Measurements from ENCODE around the gene CPZ.

The CPZ gene

GRCh38 chr4:8656185-8656517 lies 63.6 kb downstream of the CPZ start:
- no peak for TF ChIP-seq CTCF (IDR thresholded peaks at IDR 0.05; ENCODE audit: poor library complexity, severe bottlenecking)
- Histone ChIP-seq H3K4me3 (ENCODE audit: severe bottlenecking) (no peak overlapping the region), H3K4me1 (ENCODE audit: insufficient read depth, poor library complexity, severe bottlenecking) (no peaks in the 10 kb centered on the region), H3K36me3 (ENCODE audit: low read depth) (no peaks in the 10 kb centered on the region), H3K9me3 (ENCODE audit: severe bottlenecking) (no peaks in the 10 kb centered on the region), H3K27ac (ENCODE audit: poor library complexity, severe bottlenecking) (no peak overlapping the region), H3K27me3 (ENCODE audit: insufficient read depth, poor library complexity, severe bottlenecking) (peaks cover 24% of the 10 kb centered on the region)
- no peak for ATAC-seq (ENCODE audit: low read depth)
- DNase-seq (ENCODE audit: low spot score): peak; percentile 49

GRCh38 chr4:8656711-8657380 lies 64.3 kb downstream of the CPZ start:
- H3K9me3 ChIP-seq (ENCODE audit: severe bottlenecking): no peaks in the 10 kb centered on the region
- peaks cover 21% of the 10 kb centered on the region for H3K27me3 ChIP-seq (ENCODE audit: insufficient read depth, poor library complexity, severe bottlenecking)
- no peaks in the 10 kb centered on the region for H3K36me3 ChIP-seq (ENCODE audit: low read depth)
- no peaks in the 10 kb centered on the region for H3K4me1 ChIP-seq (ENCODE audit: insufficient read depth, poor library complexity, severe bottlenecking)
- peak; percentile 25 for DNase-seq (ENCODE audit: low spot score)
- ATAC-seq (ENCODE audit: low read depth): no peak
- no peak overlapping the region for H3K27ac ChIP-seq (ENCODE audit: poor library complexity, severe bottlenecking)
- no peak overlapping the region for H3K4me3 ChIP-seq (ENCODE audit: severe bottlenecking)
- TF ChIP-seq CTCF (IDR thresholded peaks at IDR 0.05; ENCODE audit: poor library complexity, severe bottlenecking): no peak

- Histone ChIP-seq H3K36me3 (ENCODE audit: low read depth) (no peaks in the 10 kb centered on the region), H3K27me3 (ENCODE audit: insufficient read depth, poor library complexity, severe bottlenecking) (peaks cover 17% of the 10 kb centered on the region), H3K4me3 (ENCODE audit: severe bottlenecking) (no peak overlapping the region), H3K27ac (ENCODE audit: poor library complexity, severe bottlenecking) (no peak overlapping the region), H3K9me3 (ENCODE audit: severe bottlenecking) (no peaks in the 10 kb centered on the region), H3K4me1 (ENCODE audit: insufficient read depth, poor library complexity, severe bottlenecking) (no peaks in the 10 kb centered on the region)
- ATAC-seq (ENCODE audit: low read depth) (no peak), DNase-seq (ENCODE audit: low spot score) (peak; percentile 38)
- TF ChIP-seq CTCF (IDR thresholded peaks at IDR 0.05; ENCODE audit: poor library complexity, severe bottlenecking): no peak
Observed at GRCh38 chr4:8657381-8658088, 65.0 kb downstream of the CPZ start.

- Histone ChIP-seq H3K9me3 (ENCODE audit: severe bottlenecking) (no peaks in the 10 kb centered on the region), H3K4me3 (ENCODE audit: severe bottlenecking) (no peak overlapping the region), H3K27ac (ENCODE audit: poor library complexity, severe bottlenecking) (no peak overlapping the region), H3K27me3 (ENCODE audit: insufficient read depth, poor library complexity, severe bottlenecking) (peaks cover 33% of the 10 kb centered on the region), H3K36me3 (ENCODE audit: low read depth) (no peaks in the 10 kb centered on the region), H3K4me1 (ENCODE audit: insufficient read depth, poor library complexity, severe bottlenecking) (no peaks in the 10 kb centered on the region)
- no peak for TF ChIP-seq CTCF (IDR thresholded peaks at IDR 0.05; ENCODE audit: poor library complexity, severe bottlenecking)
- peak; percentile 12 for DNase-seq (ENCODE audit: low spot score)
- no peak for ATAC-seq (ENCODE audit: low read depth)
Observed at GRCh38 chr4:8662776-8663175, 70.2 kb downstream of the CPZ start.
